Measurements from ENCODE around the gene SHKBP1. TPM values are rescaled to one million over a fixed set of nuclear protein-coding genes. Genes with fewer than 3 reads are reported as not detected.
A peak's percentile ranks its signal among the peaks of the same experiment; 100 is the strongest.

Gene SHKBP1
- total RNA-seq, 2 experiments from 2014 or later, result 135 to 153 TPM

- no peak overlapping the region for H3K4me3 Mint-ChIP-seq
Observed at GRCh38 chr19:40594255-40594654, 17.6 kb downstream of the SHKBP1 start.

GRCh38 chr19:40594657-40595091 lies 18.0 kb downstream of the SHKBP1 start:
- CTCF ChIA-PET, result interaction anchor here (1.1 to 4.6 kb wide), 8 partner anchors 10 to 289 kb away, joined by 3 to 22 read pairs (median 8); no protein-coding TSS in a partner anchor
- H3K36me3 Mint-ChIP-seq, result peaks cover 2% of the 10 kb centered on the region
- no peaks in the 10 kb centered on the region for H3K9me3 Mint-ChIP-seq (ENCODE audit: low read depth)
- H3K4me3 Mint-ChIP-seq, result no peak overlapping the region
- no peak overlapping the region for H3K27ac Mint-ChIP-seq
- peaks cover 32% of the 10 kb centered on the region for H3K27me3 Mint-ChIP-seq
- H3K4me1 Mint-ChIP-seq, result peaks cover 33% of the 10 kb centered on the region
- DNase-seq (no peak), ATAC-seq (peak; percentile 6)

More at GRCh38 chr19:40594255-40594654, 17.6 kb downstream of the SHKBP1 start:
- DNase-seq (no peak), ATAC-seq (no peak)
- Mint-ChIP-seq H3K27me3 (peaks cover 28% of the 10 kb centered on the region), H3K4me1 (peaks cover 29% of the 10 kb centered on the region), H3K36me3 (peaks cover 2% of the 10 kb centered on the region), H3K27ac (no peak overlapping the region), H3K9me3 (ENCODE audit: low read depth) (no peaks in the 10 kb centered on the region)
- CTCF ChIA-PET, result interaction anchor here (1.1 to 4.6 kb wide), 7 partner anchors 10 to 289 kb away, joined by 3 to 22 read pairs (median 9); no protein-coding TSS in a partner anchor

DNA sequence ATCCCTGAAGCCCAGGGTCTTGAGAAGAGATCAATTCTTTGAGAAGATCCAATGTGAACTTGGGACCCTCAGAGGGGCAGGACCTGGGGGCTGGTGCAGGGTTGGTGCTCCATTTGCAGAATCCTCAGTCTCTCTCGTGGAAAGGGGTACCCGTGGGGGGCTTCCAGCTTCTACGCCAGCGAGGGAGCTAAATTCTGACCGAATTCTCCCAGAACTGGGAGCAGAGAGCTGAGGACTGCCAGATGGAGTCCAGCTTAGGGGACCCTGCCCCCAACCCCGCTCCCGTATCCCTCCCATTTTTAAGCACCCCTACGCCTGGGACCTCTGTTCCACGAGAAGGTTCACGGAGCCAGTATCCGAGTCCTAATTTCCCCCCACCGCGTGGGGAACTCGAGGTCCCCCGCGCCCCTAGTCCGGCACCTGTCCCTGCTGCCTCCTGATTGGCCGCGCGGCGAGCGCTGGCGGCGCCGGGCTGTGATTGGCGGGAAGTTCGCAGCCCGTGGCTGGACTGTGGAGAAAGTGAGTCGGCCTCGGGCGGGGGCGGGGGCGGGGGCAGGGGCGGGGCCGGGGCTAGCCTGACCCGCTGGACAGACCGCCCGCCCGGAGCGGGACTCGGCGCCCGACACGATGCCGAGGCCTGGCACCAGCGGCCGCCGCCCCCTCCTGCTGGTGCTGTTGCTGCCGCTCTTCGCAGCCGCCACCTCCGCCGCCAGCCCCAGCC lies 20.1 kb downstream of the SHKBP1 start:
- CTCF ChIA-PET, result interaction anchor here (0.9 to 9.3 kb wide), 7 partner anchors 8 to 291 kb away, joined by 3 to 65 read pairs (median 13); no protein-coding TSS in a partner anchor
- Mint-ChIP-seq H3K27me3 (peaks cover 44% of the 10 kb centered on the region), H3K9me3 (ENCODE audit: low read depth) (no peaks in the 10 kb centered on the region), H3K4me1 (peaks cover 44% of the 10 kb centered on the region), H3K27ac (no peak overlapping the region), H3K4me3 (no peak overlapping the region), H3K36me3 (peaks cover 2% of the 10 kb centered on the region)
- ATAC-seq, result no peak
- DNase-seq, result no peak

GRCh38 chr19:40597329-40597838 lies 20.7 kb downstream of the SHKBP1 start:
- Mint-ChIP-seq H3K27me3 (peaks cover 47% of the 10 kb centered on the region), H3K4me3 (no peak overlapping the region)

DNA sequence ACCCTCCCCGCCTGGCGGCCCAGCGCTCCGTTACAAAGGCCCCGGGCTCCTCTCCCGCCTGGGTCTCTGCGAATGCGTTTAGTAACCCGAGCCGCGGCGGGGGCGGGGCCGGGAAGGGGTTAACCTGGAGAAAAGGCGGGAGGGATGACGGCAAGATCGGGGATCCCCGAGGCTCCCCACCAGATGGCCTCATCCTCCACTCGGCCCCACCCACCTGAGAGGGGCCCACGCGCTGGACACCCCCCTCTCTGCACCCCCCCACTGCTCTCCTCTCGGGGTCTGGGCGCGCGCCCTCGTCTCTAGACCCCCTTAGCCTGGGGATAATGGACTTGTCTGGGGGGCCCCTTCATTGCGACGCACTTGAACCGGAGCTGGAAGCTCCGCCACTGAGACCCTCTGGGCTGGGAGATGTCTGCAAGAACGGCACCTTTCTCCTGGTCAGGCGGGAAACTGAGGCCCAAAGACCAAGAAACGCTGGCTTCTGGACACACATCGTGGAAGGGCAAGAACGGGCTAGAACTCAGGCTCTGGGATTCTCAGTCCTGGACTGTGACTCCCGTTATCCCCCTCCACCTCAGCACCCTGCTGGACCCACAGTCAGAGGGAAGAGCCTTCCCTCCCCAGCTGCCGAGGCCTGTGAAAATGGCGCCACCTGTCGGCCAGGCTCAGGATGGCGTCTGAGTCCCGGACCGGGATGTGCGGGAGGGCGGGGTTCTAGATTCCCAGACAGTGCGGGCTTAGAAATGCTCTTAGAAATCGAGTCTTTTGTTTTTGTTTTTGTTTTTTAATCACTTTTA lies 21.6 kb downstream of the SHKBP1 start:
- Mint-ChIP-seq H3K27me3 (peaks cover 52% of the 10 kb centered on the region), H3K4me1 (peaks cover 56% of the 10 kb centered on the region), H3K36me3 (no peaks in the 10 kb centered on the region), H3K4me3 (no peak overlapping the region), H3K27ac (no peak overlapping the region), H3K9me3 (ENCODE audit: low read depth) (no peaks in the 10 kb centered on the region)
- DNase-seq (peak; percentile 88), ATAC-seq (peak; percentile 74)
- CTCF ChIA-PET, result interaction anchor here (0.9 to 9.3 kb wide), 14 partner anchors 10 to 766 kb away, joined by 3 to 65 read pairs (median 11); partner anchors contain the start of genes B9D2 and BLVRB

More at GRCh38 chr19:40597329-40597838, 20.7 kb downstream of the SHKBP1 start:
- H3K27ac Mint-ChIP-seq, result no peak overlapping the region
- DNase-seq (no peak), ATAC-seq (no peak)
- CTCF ChIA-PET, result interaction anchor here (1.6 to 9.3 kb wide), 6 partner anchors 17 to 292 kb away, joined by 4 to 65 read pairs (median 22); no protein-coding TSS in a partner anchor
- peaks cover 48% of the 10 kb centered on the region for H3K4me1 Mint-ChIP-seq
- no peaks in the 10 kb centered on the region for H3K9me3 Mint-ChIP-seq (ENCODE audit: low read depth)
- no peaks in the 10 kb centered on the region for H3K36me3 Mint-ChIP-seq

DNA sequence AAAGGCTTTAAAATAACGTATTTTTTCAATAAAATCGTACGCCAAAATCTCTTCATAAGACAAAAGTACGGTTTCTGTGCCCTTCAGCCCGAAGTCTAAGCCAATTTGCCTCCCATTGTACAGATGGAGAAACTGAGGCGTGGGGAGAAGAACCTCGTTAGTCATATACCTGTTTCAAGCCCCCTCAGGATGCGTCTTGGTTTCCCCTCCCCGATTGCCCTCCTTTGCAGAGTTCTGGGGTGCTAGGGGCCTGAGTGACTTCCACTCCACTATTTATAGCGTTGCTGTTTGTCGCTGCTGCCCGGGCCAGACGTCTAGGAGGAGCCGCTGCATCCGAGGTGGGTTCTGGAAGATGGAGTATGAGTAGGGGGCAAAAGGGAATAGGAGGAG lies 22.2 kb downstream of the SHKBP1 start:
- H3K9me3 Mint-ChIP-seq (ENCODE audit: low read depth), result no peaks in the 10 kb centered on the region
- H3K27ac Mint-ChIP-seq, result no peak overlapping the region
- peaks cover 61% of the 10 kb centered on the region for H3K4me1 Mint-ChIP-seq
- ATAC-seq (no peak), DNase-seq (no peak)
- CTCF ChIA-PET, result interaction anchor here (0.9 to 9.3 kb wide), 17 partner anchors 8 to 765 kb away, joined by 3 to 65 read pairs (median 9); partner anchors contain the start of genes B9D2 and BLVRB
- no peak overlapping the region for H3K4me3 Mint-ChIP-seq
- H3K36me3 Mint-ChIP-seq, result no peaks in the 10 kb centered on the region
- peaks cover 52% of the 10 kb centered on the region for H3K27me3 Mint-ChIP-seq

DNA sequence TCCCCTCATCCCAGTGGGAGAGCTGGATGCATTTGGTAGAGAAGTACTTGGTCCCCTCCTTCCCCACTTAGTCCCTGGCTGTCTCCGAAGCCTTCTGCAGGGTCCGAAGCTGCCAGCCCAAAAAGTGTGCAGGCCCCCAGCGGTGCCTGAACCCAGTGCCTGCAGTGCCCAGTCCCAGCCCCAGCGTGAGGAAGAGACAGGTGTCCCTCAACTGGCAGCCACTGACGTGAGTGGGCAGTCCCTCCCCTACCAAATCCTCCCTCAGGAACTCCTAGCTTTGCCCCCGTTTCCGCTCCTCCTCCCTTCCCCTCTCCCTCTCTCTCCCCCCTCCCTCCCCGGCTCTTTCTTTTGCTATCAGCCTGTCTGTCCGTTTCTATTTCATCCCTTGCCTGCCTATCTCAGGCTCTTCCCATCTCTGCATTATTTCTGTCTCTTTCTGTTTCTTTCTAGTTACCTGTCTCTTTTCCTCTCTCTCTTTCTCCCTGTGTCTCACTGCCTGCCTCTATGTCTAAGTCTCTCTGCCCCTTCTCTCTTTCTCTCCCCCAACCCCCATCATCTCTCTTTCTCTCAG lies 22.7 kb downstream of the SHKBP1 start:
- H3K27ac Mint-ChIP-seq, result no peak overlapping the region
- H3K4me1 Mint-ChIP-seq, result peaks cover 61% of the 10 kb centered on the region
- H3K9me3 Mint-ChIP-seq (ENCODE audit: low read depth), result no peaks in the 10 kb centered on the region
- ATAC-seq (no peak), DNase-seq (no peak)
- no peak overlapping the region for H3K4me3 Mint-ChIP-seq
- no peaks in the 10 kb centered on the region for H3K36me3 Mint-ChIP-seq
- CTCF ChIA-PET, result interaction anchor here (1.0 to 9.3 kb wide), 13 partner anchors 8 to 293 kb away, joined by 3 to 65 read pairs (median 14); partner anchors contain the start of gene BLVRB
- peaks cover 52% of the 10 kb centered on the region for H3K27me3 Mint-ChIP-seq

DNA sequence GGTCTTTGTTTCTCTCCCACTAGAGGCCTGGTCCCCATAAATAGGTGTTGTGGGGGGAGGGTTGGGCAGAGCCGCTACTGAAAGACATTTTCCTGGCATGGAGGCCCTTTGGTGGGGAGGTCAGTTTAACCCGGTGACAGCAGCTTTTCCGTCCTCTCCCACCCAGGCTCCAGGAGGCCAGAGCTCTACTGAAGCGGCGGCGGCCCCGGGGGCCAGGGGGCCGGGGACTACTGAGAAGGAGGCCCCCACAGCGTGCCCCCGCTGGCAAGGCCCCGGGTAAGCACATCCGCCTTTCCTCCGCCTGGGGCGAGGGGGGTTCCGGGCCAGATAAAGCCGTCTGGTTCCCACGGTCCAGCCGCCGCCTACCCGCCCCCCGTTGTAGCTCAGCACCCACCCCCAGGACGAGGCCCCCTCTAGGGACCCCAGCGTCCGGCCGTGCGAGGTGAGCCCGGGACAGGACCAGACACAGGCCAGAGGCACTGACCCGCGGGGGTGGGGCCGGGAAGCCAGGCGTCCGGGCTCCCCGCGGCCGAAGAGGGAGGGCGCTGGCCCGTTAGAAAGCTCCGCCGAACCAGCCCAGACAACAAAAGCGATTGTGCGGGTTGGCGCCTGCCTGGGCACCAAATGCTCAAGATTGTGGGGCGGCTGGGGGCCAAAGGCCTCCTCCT lies 23.4 kb downstream of the SHKBP1 start:
- CTCF ChIA-PET, result interaction anchor here (0.9 to 9.3 kb wide), 14 partner anchors 9 to 294 kb away, joined by 3 to 65 read pairs (median 14); partner anchors contain the start of gene BLVRB
- H3K27me3 Mint-ChIP-seq, result peaks cover 52% of the 10 kb centered on the region
- peak overlapping the region; percentile 15 for H3K4me3 Mint-ChIP-seq
- no peak for DNase-seq
- H3K4me1 Mint-ChIP-seq, result peaks cover 61% of the 10 kb centered on the region
- no peak overlapping the region for H3K27ac Mint-ChIP-seq
- H3K36me3 Mint-ChIP-seq, result no peaks in the 10 kb centered on the region
- no peaks in the 10 kb centered on the region for H3K9me3 Mint-ChIP-seq (ENCODE audit: low read depth)
- no peak for ATAC-seq

- Mint-ChIP-seq H3K9me3 (ENCODE audit: low read depth) (no peaks in the 10 kb centered on the region), H3K27me3 (peaks cover 52% of the 10 kb centered on the region), H3K27ac (no peak overlapping the region), H3K36me3 (no peaks in the 10 kb centered on the region), H3K4me3 (peak overlapping the region; percentile 15), H3K4me1 (peaks cover 61% of the 10 kb centered on the region)
- DNase-seq (no peak), ATAC-seq (no peak)
- CTCF ChIA-PET, result interaction anchor here (0.9 to 9.3 kb wide), 12 partner anchors 9 to 295 kb away, joined by 3 to 65 read pairs (median 10); partner anchors contain the start of gene BLVRB
Observed at GRCh38 chr19:40600570-40601133, 24.0 kb downstream of the SHKBP1 start.

DNA sequence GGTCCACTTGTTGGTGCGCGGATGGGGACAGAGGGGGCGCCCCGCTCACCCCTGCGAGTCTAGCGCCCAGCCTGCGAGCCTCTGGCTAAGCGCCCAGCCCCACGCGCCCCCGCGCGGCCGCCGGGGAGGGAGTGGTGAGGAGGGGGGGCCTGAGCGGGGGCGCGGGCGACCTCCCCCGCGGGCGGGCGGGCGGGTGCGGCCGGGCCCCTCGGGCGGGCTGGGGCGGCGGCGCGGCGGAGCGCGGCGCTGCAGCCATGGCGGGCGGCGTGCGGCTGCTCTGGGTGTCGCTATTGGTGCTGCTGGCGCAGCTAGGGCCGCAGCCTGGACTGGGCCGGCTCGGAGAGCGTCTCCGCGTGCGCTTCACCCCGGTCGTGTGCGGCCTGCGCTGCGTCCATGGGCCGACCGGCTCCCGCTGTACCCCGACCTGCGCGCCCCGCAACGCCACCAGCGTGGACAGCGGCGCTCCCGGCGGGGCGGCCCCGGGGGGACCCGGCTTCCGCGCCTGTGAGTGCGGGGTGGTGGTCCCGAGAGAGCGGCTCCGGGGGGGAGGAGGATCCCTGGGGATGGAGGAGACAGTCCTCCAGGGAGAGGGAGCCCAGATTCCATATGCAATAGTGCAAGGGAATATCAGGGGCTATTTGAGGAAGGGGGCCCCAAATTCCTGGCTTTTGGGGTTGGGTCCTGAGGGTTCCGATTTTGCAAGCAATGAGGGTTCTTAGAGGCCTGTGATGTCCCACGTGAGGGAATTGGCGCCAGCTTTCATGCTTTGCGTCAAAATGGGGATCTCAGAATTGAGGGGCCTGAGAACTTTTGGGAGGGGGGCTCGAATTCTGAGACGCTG lies 24.7 kb downstream of the SHKBP1 start, which contains the start of gene LTBP4:
Gene LTBP4, plus strand, starts transcription at position 236 of the 841 bp plus-strand sequence. Its CDS starts 19 bp downstream, at position 255.
- CTCF ChIA-PET, result interaction anchor here (0.9 to 9.3 kb wide), 12 partner anchors 10 to 295 kb away, joined by 3 to 65 read pairs (median 10); partner anchors contain the start of gene BLVRB
- no peak within 1 kb of the TSS for H3K27ac Mint-ChIP-seq
- H3K4me1 Mint-ChIP-seq, result peaks cover 67% of the 10 kb centered on the region
- peaks cover 46% of the 10 kb centered on the region for H3K27me3 Mint-ChIP-seq
- H3K36me3 Mint-ChIP-seq, result no peaks in the 10 kb centered on the region
- DNase-seq, result no peak
- ATAC-seq, result no peak
- no peaks in the 10 kb centered on the region for H3K9me3 Mint-ChIP-seq (ENCODE audit: low read depth)
- peak within 1 kb of the TSS; percentile 15 for H3K4me3 Mint-ChIP-seq

GRCh38 chr19:40603071-40603388 lies 26.4 kb downstream of the SHKBP1 start:
- ATAC-seq, result no peak
- peaks cover 64% of the 10 kb centered on the region for H3K4me1 Mint-ChIP-seq
- H3K27me3 Mint-ChIP-seq, result peaks cover 34% of the 10 kb centered on the region
- H3K36me3 Mint-ChIP-seq, result no peaks in the 10 kb centered on the region
- H3K4me3 Mint-ChIP-seq, result no peak overlapping the region
- no peak overlapping the region for H3K27ac Mint-ChIP-seq
- no peaks in the 10 kb centered on the region for H3K9me3 Mint-ChIP-seq (ENCODE audit: low read depth)
- no peak for DNase-seq
- CTCF ChIA-PET, result interaction anchor here (1.0 to 9.3 kb wide), 16 partner anchors 8 to 424 kb away, joined by 3 to 88 read pairs (median 7); partner anchors contain the start of gene BLVRB

All from activated CD8-positive, alpha-beta memory T cell treated with anti-CD3 and anti-CD28 coated beads, Interleukin-2, amount 10 ng/mL, durations not matched to agents 7 days and 5 days (primary cell).